Activated CD8-positive, alpha-beta T cell treated with anti-CD3 and anti-CD28 coated beads for 36 hours (primary cell): Measurements from ENCODE around the gene VAPB. TPM values are rescaled to one million over a fixed set of nuclear protein-coding genes. Genes with fewer than 3 reads are reported as not detected.

Experiments
- ATAC-seq: fragments of 200-7000 bp; cut with Tn5 transposase; one replicate; pipeline ENCODE4 v1.10.0; 2021; ENCODE audit warnings: mild to moderate bottlenecking, moderate library complexity
- CTCF ChIA-PET: fragments of 350-600 bp; sonication (Branson Sonifier 250); formaldehyde crosslinking; loops from one replicate; lab custom pipeline; 2021; ENCODE audit warnings: antibody characterized with exemption; lab: Charles Lee
- POLR2A ChIA-PET: fragments of 350-600 bp; sonication (Branson Sonifier 250); formaldehyde crosslinking; loops from one replicate; lab custom pipeline; 2021; ENCODE audit warnings: antibody characterized with exemption; lab: Charles Lee
- DNase-seq: peaks from one replicate; pipeline ENCODE4 v3.0.0-alpha.2; 2020
- H3K27ac Mint-ChIP-seq: one replicate; pipeline ENCODE4 v1.8.0; 2021; ENCODE audit warnings: mild to moderate bottlenecking, mixed read lengths
- H3K27me3 Mint-ChIP-seq: one replicate; pipeline ENCODE4 v1.8.0; 2021; ENCODE audit warnings: mixed read lengths
- H3K36me3 Mint-ChIP-seq: one replicate; pipeline ENCODE4 v1.8.0; 2021; ENCODE audit warnings: low read depth, mixed read lengths
- H3K4me1 Mint-ChIP-seq: one replicate; pipeline ENCODE4 v1.8.0; 2021; ENCODE audit warnings: low read depth, mixed read lengths
- H3K4me3 Mint-ChIP-seq: one replicate; pipeline ENCODE4 v1.8.0; 2021; ENCODE audit warnings: mild to moderate bottlenecking, moderate library complexity, mixed read lengths
- H3K9me3 Mint-ChIP-seq: one replicate; pipeline ENCODE4 v1.8.0; 2021; ENCODE audit warnings: mixed read lengths
- intact Hi-C: fragments of 100-400 bp; cut with micrococcal nuclease; formaldehyde crosslinking; loops from one replicate; pipeline ENCODE4 v1.10.0; 2022
- total RNA-seq, 2 experiments: library from RNA; stranded (reverse); gene quantifications; one replicate each; pipeline ENCODE4 v1.2.3, GENCODE V29; 2021
- TF ChIP-seq, protein P1 (sequence below): fragments of 200-600 bp; IDR thresholded peaks from one replicate; pipeline ENCODE4 v1.8.0; 2022; ENCODE audit warnings: antibody characterized with exemption, mild to moderate bottlenecking

Gene VAPB
- total RNA-seq, 2 experiments from 2014 or later: 46.3 to 46.8 TPM

GRCh38 chr20:58458342-58459057 lies 69.5 kb downstream of the VAPB start:
- Mint-ChIP-seq H3K36me3 (peaks cover 13% of the 10 kb centered on the region), H3K9me3 (peaks cover 9% of the 10 kb centered on the region), H3K27ac (no peak overlapping the region), H3K27me3 (no peaks in the 10 kb centered on the region), H3K4me1 (peaks cover 9% of the 10 kb centered on the region), H3K4me3 (no peak overlapping the region)
- intact Hi-C loops: no loop called here
- DNase-seq (peak; percentile 7), ATAC-seq (no peak)
- ChIA-PET POLR2A (no interaction called here), CTCF (interaction anchor here (1.3 kb wide), 2 partner anchors 16 to 23 kb away, joined by 3 to 4 read pairs; no protein-coding TSS in a partner anchor)
- TF ChIP-seq, protein P1, sequence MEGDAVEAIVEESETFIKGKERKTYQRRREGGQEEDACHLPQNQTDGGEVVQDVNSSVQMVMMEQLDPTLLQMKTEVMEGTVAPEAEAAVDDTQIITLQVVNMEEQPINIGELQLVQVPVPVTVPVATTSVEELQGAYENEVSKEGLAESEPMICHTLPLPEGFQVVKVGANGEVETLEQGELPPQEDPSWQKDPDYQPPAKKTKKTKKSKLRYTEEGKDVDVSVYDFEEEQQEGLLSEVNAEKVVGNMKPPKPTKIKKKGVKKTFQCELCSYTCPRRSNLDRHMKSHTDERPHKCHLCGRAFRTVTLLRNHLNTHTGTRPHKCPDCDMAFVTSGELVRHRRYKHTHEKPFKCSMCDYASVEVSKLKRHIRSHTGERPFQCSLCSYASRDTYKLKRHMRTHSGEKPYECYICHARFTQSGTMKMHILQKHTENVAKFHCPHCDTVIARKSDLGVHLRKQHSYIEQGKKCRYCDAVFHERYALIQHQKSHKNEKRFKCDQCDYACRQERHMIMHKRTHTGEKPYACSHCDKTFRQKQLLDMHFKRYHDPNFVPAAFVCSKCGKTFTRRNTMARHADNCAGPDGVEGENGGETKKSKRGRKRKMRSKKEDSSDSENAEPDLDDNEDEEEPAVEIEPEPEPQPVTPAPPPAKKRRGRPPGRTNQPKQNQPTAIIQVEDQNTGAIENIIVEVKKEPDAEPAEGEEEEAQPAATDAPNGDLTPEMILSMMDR: no peak

- Mint-ChIP-seq H3K27me3 (no peaks in the 10 kb centered on the region), H3K36me3 (peaks cover 8% of the 10 kb centered on the region), H3K9me3 (peaks cover 5% of the 10 kb centered on the region), H3K4me1 (peaks cover 9% of the 10 kb centered on the region), H3K4me3 (no peak overlapping the region), H3K27ac (no peak overlapping the region)
- intact Hi-C loops: no loop called here
- TF ChIP-seq, protein P1: no peak
- ChIA-PET CTCF (interaction anchor here (1.3 kb wide), 2 partner anchors 17 to 22 kb away, joined by 3 to 4 read pairs; no protein-coding TSS in a partner anchor), POLR2A (no interaction called here)
- ATAC-seq: no peak
- no peak for DNase-seq
These were observed 70.2 kb downstream of the VAPB start for GRCh38 chr20:58459058-58459750.

DNA sequence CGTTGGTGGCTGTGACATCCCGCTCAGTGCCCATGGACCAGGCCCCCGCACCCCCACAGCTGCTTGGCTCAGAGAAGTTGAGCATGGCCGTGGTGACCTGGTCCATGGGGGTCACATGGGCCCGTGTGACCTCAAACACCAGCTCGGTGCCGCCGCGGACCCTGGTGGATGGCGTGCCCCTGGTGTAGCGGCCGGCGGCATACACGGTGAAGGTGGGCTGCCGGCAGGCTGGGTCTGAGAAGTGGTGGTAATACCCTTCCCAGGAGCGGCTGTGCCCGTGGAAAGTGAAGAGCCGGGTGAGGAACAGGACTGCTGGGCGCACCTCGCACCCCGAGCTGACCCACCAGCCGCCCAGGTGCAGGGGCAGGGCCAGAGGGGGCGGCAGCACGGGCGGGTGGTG lies 72.1 kb downstream of the VAPB start:
- Mint-ChIP-seq H3K4me1 (peaks cover 9% of the 10 kb centered on the region), H3K27me3 (no peaks in the 10 kb centered on the region), H3K27ac (no peak overlapping the region), H3K4me3 (no peak overlapping the region), H3K36me3 (peaks cover 2% of the 10 kb centered on the region), H3K9me3 (no peaks in the 10 kb centered on the region)
- no peak for ATAC-seq
- intact Hi-C loops: no loop called here
- ChIA-PET POLR2A (no interaction called here), CTCF (interaction anchor here (0.6 kb wide), 1 partner anchor 227 kb away, joined by 3 read pairs; no protein-coding TSS in a partner anchor)
- TF ChIP-seq, protein P1: no peak
- no peak for DNase-seq

DNA sequence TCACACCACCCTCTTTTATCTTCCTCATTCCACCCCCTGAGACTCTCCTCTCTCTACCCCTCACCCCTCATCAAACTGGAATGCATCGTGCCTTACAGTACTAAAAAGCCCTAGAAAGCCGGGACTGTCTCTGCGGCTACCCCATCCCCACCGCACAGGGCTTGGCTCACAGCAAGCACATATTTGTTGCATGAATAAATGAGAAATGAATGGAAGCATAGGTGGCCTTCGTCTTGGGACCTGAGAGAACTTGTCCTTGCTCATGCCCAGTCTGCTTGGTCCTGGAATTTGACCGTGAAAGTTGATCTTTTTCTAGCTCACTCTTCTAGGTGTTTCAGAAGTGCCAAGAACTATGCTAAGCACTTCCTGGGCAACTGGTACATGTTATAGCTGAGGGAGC lies 72.9 kb downstream of the VAPB start:
- POLR2A ChIA-PET: no interaction called here
- CTCF ChIA-PET: interaction anchor here (0.6 to 1.0 kb wide), 2 partner anchors 19 to 228 kb away, joined by 3 to 4 read pairs; no protein-coding TSS in a partner anchor
- Mint-ChIP-seq H3K4me1 (peaks cover 9% of the 10 kb centered on the region), H3K27me3 (no peaks in the 10 kb centered on the region), H3K36me3 (peaks cover 2% of the 10 kb centered on the region), H3K27ac (no peak overlapping the region), H3K4me3 (no peak overlapping the region), H3K9me3 (no peaks in the 10 kb centered on the region)
- ATAC-seq (no peak), DNase-seq (no peak)
- intact Hi-C loops: no loop called here
- TF ChIP-seq, protein P1: no peak

DNA sequence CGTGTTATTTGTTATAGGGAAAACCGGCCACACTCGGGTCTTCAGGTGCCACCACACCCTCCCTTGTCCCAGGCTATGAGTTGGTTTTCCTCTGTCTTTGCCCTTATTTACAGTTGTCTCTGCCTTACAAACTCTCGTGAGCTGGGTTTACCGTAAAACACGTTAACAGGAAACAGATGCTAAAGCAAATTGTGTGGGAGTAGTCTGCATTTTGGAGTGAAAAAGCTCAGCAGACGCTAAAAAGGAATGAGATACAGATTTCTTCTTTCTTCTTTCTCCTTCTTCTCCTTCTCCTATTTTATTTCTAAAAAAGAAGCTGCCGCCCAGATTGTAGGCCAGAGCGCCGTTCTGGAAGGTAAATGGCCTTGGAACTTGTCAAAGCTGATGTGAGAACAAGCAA lies 74.2 kb downstream of the VAPB start:
- peaks cover 8% of the 10 kb centered on the region for H3K4me1 Mint-ChIP-seq
- ATAC-seq: no peak
- CTCF ChIA-PET: interaction anchor here (1.1 to 1.2 kb wide), 2 partner anchors 16 to 18 kb away, joined by 3 read pairs; no protein-coding TSS in a partner anchor
- no peaks in the 10 kb centered on the region for H3K27me3 Mint-ChIP-seq
- POLR2A ChIA-PET: no interaction called here
- H3K36me3 Mint-ChIP-seq: peaks cover 2% of the 10 kb centered on the region
- DNase-seq: no peak
- TF ChIP-seq, protein P1: no peak
- intact Hi-C loops: no loop called here
- no peaks in the 10 kb centered on the region for H3K9me3 Mint-ChIP-seq
- H3K27ac Mint-ChIP-seq: no peak overlapping the region
- no peak overlapping the region for H3K4me3 Mint-ChIP-seq
